Osteocyte (in vitro differentiated cells): ENCODE results near the gene OPN4. TPM values are rescaled to one million over a fixed set of nuclear protein-coding genes. Genes with fewer than 3 reads are reported as not detected.

ENCODE experiments used
- DNase-seq: peaks from one replicate; pipeline ENCODE4 v3.0.0; 2021; ENCODE audit warnings: mixed read lengths; ENCODE audit not compliant: unreplicated experiment; ENCODE audit errors: extremely low spot score
- H3K27ac Mint-ChIP-seq: one replicate; pipeline ENCODE4 v1.8.0; 2021; ENCODE audit warnings: mild to moderate bottlenecking, mixed read lengths; ENCODE audit not compliant: unreplicated experiment
- H3K27me3 Mint-ChIP-seq: one replicate; pipeline ENCODE4 v1.8.0; 2021; ENCODE audit warnings: mixed read lengths; ENCODE audit not compliant: unreplicated experiment
- H3K36me3 Mint-ChIP-seq: one replicate; pipeline ENCODE4 v1.8.0; 2021; ENCODE audit warnings: mixed read lengths; ENCODE audit not compliant: unreplicated experiment
- H3K4me1 Mint-ChIP-seq: one replicate; pipeline ENCODE4 v1.8.0; 2021; ENCODE audit warnings: mixed read lengths; ENCODE audit not compliant: unreplicated experiment
- H3K4me3 Mint-ChIP-seq: one replicate; pipeline ENCODE4 v1.8.0; 2021; ENCODE audit warnings: mild to moderate bottlenecking, moderate library complexity, mixed read lengths; ENCODE audit not compliant: unreplicated experiment
- H3K9me3 Mint-ChIP-seq: one replicate; pipeline ENCODE4 v1.8.0; 2021; ENCODE audit warnings: mixed read lengths; ENCODE audit not compliant: unreplicated experiment
- total RNA-seq: library from RNA; stranded (reverse); gene quantifications from 2 replicates; pipeline ENCODE4 v1.2.1, GENCODE V29; 2021
- TF ChIP-seq, protein P1 (sequence below): fragments of 200-600 bp; sonication (generic); IDR thresholded peaks from 2 replicates; pipeline ENCODE4 v1.5.0; 2021; ENCODE audit warnings: antibody characterized with exemption, mild to moderate bottlenecking, moderate library complexity

Gene OPN4
- total RNA-seq, 1 donor from 2014 or later: not detected

DNA sequence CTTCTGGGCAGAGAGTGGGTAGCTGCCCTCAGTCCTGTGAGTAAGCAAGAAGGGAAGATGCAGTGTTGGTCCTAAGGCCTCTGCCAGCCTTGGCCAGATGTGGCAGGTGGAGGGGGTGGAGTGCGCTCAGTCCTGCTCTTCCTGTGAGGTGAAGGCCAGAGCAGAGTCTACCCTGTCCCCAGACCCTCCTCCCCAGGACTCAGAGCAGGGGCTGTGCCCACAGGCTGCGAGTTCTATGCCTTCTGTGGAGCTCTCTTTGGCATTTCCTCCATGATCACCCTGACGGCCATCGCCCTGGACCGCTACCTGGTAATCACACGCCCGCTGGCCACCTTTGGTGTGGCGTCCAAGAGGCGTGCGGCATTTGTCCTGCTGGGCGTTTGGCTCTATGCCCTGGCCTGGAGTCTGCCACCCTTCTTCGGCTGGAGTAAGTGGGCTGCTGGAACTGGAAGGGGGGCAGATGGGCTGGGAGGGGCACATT, 4.0 kb downstream of the OPN4 start:
- DNase-seq: no peak
- no peak overlapping the region for H3K27ac Mint-ChIP-seq

GRCh38 chr10:86658751-86659150, 4.4 kb downstream of the OPN4 start:
- Mint-ChIP-seq H3K9me3 (no peaks in the 10 kb centered on the region), H3K36me3 (no peaks in the 10 kb centered on the region), H3K4me1 (peaks cover 5% of the 10 kb centered on the region), H3K27ac (no peak overlapping the region), H3K27me3 (peaks cover 4% of the 10 kb centered on the region), H3K4me3 (no peak overlapping the region)
- DNase-seq: no peak
- TF ChIP-seq, protein P1, sequence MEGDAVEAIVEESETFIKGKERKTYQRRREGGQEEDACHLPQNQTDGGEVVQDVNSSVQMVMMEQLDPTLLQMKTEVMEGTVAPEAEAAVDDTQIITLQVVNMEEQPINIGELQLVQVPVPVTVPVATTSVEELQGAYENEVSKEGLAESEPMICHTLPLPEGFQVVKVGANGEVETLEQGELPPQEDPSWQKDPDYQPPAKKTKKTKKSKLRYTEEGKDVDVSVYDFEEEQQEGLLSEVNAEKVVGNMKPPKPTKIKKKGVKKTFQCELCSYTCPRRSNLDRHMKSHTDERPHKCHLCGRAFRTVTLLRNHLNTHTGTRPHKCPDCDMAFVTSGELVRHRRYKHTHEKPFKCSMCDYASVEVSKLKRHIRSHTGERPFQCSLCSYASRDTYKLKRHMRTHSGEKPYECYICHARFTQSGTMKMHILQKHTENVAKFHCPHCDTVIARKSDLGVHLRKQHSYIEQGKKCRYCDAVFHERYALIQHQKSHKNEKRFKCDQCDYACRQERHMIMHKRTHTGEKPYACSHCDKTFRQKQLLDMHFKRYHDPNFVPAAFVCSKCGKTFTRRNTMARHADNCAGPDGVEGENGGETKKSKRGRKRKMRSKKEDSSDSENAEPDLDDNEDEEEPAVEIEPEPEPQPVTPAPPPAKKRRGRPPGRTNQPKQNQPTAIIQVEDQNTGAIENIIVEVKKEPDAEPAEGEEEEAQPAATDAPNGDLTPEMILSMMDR: no peak

More for the DNA sequence above, 4.0 kb downstream of the OPN4 start:
- Mint-ChIP-seq H3K27me3 (peaks cover 4% of the 10 kb centered on the region), H3K36me3 (no peaks in the 10 kb centered on the region), H3K4me3 (no peak overlapping the region), H3K4me1 (peaks cover 5% of the 10 kb centered on the region), H3K9me3 (no peaks in the 10 kb centered on the region)
- TF ChIP-seq, protein P1: no peak

DNA sequence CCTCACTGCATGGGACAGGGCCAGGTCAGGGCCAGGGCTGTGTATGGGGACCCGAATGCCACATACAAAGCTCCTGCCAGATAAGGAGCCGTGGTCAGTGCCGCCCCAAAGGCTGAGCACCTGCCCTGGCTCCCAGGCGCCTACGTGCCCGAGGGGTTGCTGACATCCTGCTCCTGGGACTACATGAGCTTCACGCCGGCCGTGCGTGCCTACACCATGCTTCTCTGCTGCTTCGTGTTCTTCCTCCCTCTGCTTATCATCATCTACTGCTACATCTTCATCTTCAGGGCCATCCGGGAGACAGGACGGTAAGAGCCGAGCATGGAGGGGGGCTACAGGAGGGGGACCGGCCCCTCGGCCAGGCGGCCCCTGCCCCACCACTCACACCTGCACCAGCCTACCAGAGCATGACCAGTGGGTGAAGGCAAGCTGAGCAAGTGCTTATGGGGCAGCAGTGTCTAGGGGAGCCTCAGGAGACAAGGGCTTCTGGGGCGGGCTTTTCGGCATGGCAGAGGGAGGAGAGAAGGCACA, 4.9 kb downstream of the OPN4 start:
- no peaks in the 10 kb centered on the region for H3K9me3 Mint-ChIP-seq
- H3K4me3 Mint-ChIP-seq: no peak overlapping the region
- peaks cover 4% of the 10 kb centered on the region for H3K27me3 Mint-ChIP-seq
- DNase-seq: no peak
- no peak overlapping the region for H3K27ac Mint-ChIP-seq
- peaks cover 6% of the 10 kb centered on the region for H3K4me1 Mint-ChIP-seq
- H3K36me3 Mint-ChIP-seq: no peaks in the 10 kb centered on the region
- TF ChIP-seq, protein P1: no peak

- no peak for DNase-seq
- Mint-ChIP-seq H3K4me1 (peaks cover 12% of the 10 kb centered on the region), H3K36me3 (no peaks in the 10 kb centered on the region), H3K4me3 (no peak overlapping the region), H3K27me3 (peaks cover 4% of the 10 kb centered on the region), H3K27ac (no peak overlapping the region), H3K9me3 (no peaks in the 10 kb centered on the region)
- TF ChIP-seq, protein P1: no peak
Observed at GRCh38 chr10:86659721-86660453, 5.5 kb downstream of the OPN4 start.
